Measurements from ENCODE around the gene DNAJC13.

DNA sequence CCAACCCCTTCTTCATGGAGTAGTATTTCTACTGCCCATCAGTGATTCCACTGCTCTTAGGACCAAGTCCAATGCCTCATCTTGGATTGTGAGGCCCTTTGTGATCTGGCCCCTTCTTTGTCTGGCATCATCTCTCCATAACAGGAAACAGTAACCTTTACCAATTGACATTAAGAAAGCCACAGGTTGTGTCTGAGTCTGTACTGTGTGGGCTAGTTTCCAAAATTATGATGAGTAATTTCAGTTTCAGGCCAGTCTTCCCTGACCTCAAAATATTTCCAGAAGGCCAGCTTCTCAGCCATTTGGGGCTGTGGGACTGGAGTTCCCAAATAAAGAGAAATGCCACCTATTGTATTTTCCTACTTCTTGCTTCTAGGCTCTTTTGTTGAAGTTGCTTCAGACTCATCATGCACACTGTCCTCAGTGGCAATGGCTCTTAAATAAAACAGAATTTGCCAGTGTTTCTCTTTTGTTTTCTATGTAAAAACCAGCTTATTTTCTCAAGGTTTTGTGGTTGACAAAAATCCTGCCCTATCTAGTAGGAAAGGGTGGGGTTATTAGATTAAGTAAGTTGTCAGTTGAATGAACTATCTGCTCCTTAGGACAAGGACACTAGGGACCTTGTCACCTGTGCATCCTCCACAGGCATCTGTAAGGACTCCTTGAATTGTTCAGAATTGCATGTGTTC is 132.7 kb downstream of the DNAJC13 start:
- TF ChIP-seq, protein P1, sequence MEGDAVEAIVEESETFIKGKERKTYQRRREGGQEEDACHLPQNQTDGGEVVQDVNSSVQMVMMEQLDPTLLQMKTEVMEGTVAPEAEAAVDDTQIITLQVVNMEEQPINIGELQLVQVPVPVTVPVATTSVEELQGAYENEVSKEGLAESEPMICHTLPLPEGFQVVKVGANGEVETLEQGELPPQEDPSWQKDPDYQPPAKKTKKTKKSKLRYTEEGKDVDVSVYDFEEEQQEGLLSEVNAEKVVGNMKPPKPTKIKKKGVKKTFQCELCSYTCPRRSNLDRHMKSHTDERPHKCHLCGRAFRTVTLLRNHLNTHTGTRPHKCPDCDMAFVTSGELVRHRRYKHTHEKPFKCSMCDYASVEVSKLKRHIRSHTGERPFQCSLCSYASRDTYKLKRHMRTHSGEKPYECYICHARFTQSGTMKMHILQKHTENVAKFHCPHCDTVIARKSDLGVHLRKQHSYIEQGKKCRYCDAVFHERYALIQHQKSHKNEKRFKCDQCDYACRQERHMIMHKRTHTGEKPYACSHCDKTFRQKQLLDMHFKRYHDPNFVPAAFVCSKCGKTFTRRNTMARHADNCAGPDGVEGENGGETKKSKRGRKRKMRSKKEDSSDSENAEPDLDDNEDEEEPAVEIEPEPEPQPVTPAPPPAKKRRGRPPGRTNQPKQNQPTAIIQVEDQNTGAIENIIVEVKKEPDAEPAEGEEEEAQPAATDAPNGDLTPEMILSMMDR (conservative IDR thresholded peaks at IDR 0.05; ENCODE audit: low read length): no peak
- TF ChIP-seq EZH2phosphoT487 (IDR thresholded peaks at IDR 0.05; ENCODE audit: borderline replicate concordance, low read depth, low read length): no peak

All from OCI-LY7 (cell line).